Breast epithelium (tissue), 4 donors: Measurements from ENCODE around the gene RNF123. TPM values are rescaled to one million over a fixed set of nuclear protein-coding genes. Genes with fewer than 3 reads are reported as not detected.

Source experiments
- DNase-seq, 2 donors: peaks; one replicate each; pipeline ENCODE4 v3.0.0-alpha.2; 2019; ENCODE audit warnings: low spot score in 2 of 2
- H3K27ac ChIP-seq, 2 donors: fragments of 200-600 bp; sonication (generic) in 1 of 2; one replicate each; pipeline ENCODE4 v1.5.1; 2016 to 2019; ENCODE audit warnings: mild to moderate bottlenecking in 1 of 2
- H3K27me3 ChIP-seq, 2 donors: fragments of 200-600 bp; sonication (generic) in 1 of 2; one replicate each; pipeline versions ENCODE4 v1.5.1 to v1.6.0; 2017 to 2019; ENCODE audit warnings: control low read depth in 1 of 2, mild to moderate bottlenecking in 1 of 2
- H3K36me3 ChIP-seq: fragments of 200-600 bp; one replicate; pipeline ENCODE4 v1.5.1; 2019
- H3K4me1 ChIP-seq, 2 donors: fragments of 200-600 bp; sonication (generic); one replicate each; pipeline ENCODE4 v1.5.1; 2016 to 2019; ENCODE audit warnings: control low read depth in 1 of 2
- H3K4me3 ChIP-seq, 3 donors: fragments of 200-600 bp; sonication (generic); 1 replicate in 2 of 3; 2 replicates in 1 of 3; pipeline ENCODE4 v1.5.1; 2016 to 2019; ENCODE audit warnings: mild to moderate bottlenecking in 3 of 3, moderate library complexity in 2 of 3
- H3K9me3 ChIP-seq, 2 donors: fragments of 200-600 bp; sonication (generic) in 1 of 2; one replicate each; pipeline ENCODE4 v1.5.1; 2016 to 2019; ENCODE audit warnings: control low read depth in 1 of 2
- POLR2A ChIP-seq: fragments of 450-650 bp; IDR thresholded peaks from one replicate; pipeline ENCODE4 v1.6.1; 2016; ENCODE audit warnings: antibody characterized with exemption, mild to moderate bottlenecking, moderate library complexity
- POLR2AphosphoS5 ChIP-seq, 3 donors: sonication (generic); formaldehyde crosslinking; IDR thresholded peaks; one replicate each; pipeline ENCODE4 v1.6.1; 2017; ENCODE audit warnings: antibody characterized with exemption in 3 of 3
- intact Hi-C: fragments of 100-400 bp; cut with DNase I; formaldehyde crosslinking; loops from one replicate; pipeline ENCODE4 v1.15.1; 2023; ENCODE audit warnings: low total_unique reads
- total RNA-seq, 3 donors: library from RNA; depleted of rRNA; stranded (reverse); fragments of >200 nt; gene quantifications; one replicate each; pipeline ENCODE4 v1.1.0, GENCODE V29; 2016
- TF ChIP-seq, protein P1 (sequence below), 3 donors: fragments of 450-650 bp; IDR thresholded peaks; one replicate each; pipeline ENCODE4 v1.5.1; 2016 to 2017; ENCODE audit warnings: antibody characterized with exemption in 3 of 3, mild to moderate bottlenecking in 3 of 3, moderate library complexity in 3 of 3

RNF123 gene
- total RNA-seq, 3 donors from 2014 or later, result 22.1 to 29.8 (median 26.2) TPM

DNA sequence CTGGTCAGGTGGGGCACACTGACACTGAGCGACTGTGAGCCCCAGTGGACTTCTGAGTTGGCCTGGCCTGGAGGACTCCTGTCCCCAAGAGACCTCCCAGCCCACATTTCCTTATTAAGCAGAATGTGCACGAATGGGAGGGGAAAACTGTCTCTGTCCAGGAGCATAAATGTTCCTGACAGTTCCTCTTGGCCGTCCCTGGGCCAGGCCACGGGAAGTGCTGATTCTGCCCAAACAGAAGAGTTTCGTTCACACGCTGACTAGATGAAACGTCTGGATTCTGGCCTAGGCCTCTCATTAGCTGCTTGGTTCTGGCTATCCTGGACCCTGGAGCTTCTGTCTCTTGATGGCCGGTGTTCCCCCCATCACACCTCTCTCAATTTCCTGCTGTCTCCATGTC, 44.7 kb upstream of the RNF123 start:
- Histone ChIP-seq H3K4me1 (no peaks in the 10 kb centered on the region), H3K27ac (no peak overlapping the region), H3K36me3 (no peaks in the 10 kb centered on the region), H3K4me3 (no peak overlapping the region), H3K27me3 (no peaks in the 10 kb centered on the region), H3K9me3 (no peaks in the 10 kb centered on the region)
- DNase-seq, result no peak
- intact Hi-C loops, result no loop called here
- TF ChIP-seq POLR2A, result no peak
- TF ChIP-seq, protein P1, sequence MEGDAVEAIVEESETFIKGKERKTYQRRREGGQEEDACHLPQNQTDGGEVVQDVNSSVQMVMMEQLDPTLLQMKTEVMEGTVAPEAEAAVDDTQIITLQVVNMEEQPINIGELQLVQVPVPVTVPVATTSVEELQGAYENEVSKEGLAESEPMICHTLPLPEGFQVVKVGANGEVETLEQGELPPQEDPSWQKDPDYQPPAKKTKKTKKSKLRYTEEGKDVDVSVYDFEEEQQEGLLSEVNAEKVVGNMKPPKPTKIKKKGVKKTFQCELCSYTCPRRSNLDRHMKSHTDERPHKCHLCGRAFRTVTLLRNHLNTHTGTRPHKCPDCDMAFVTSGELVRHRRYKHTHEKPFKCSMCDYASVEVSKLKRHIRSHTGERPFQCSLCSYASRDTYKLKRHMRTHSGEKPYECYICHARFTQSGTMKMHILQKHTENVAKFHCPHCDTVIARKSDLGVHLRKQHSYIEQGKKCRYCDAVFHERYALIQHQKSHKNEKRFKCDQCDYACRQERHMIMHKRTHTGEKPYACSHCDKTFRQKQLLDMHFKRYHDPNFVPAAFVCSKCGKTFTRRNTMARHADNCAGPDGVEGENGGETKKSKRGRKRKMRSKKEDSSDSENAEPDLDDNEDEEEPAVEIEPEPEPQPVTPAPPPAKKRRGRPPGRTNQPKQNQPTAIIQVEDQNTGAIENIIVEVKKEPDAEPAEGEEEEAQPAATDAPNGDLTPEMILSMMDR (IDR thresholded peaks at IDR 0.05), result no peak
- no peak for TF ChIP-seq POLR2AphosphoS5 (IDR thresholded peaks at IDR 0.05)

DNA sequence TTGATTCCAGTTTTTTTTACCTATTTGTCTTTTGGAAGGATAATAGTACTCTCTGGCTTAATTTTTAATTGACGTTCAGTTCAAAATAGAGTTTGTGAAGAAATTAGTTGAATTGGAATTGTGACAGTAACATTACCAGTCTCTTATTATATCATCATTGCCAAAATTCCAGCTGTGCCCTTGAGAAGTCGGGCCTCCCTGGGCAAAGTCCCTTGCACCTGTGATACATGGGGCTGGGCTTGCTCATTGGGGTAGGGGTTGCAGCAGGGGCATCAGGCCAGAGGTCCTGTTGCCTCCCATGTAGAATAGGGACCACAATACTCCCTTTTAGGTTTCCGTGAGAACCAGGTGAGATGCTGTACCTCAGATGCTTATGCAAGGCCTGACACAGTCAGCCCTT, 43.1 kb upstream of the RNF123 start:
- intact Hi-C loops, result no loop called here
- no peak overlapping the region for H3K27ac ChIP-seq
- no peaks in the 10 kb centered on the region for H3K36me3 ChIP-seq
- TF ChIP-seq, protein P1 (IDR thresholded peaks at IDR 0.05), result no peak
- no peak for TF ChIP-seq POLR2AphosphoS5 (IDR thresholded peaks at IDR 0.05)
- TF ChIP-seq POLR2A, result no peak
- no peaks in the 10 kb centered on the region for H3K4me1 ChIP-seq
- no peak for DNase-seq
- H3K4me3 ChIP-seq, result no peak overlapping the region
- no peaks in the 10 kb centered on the region for H3K27me3 ChIP-seq
- H3K9me3 ChIP-seq, result no peaks in the 10 kb centered on the region

DNA sequence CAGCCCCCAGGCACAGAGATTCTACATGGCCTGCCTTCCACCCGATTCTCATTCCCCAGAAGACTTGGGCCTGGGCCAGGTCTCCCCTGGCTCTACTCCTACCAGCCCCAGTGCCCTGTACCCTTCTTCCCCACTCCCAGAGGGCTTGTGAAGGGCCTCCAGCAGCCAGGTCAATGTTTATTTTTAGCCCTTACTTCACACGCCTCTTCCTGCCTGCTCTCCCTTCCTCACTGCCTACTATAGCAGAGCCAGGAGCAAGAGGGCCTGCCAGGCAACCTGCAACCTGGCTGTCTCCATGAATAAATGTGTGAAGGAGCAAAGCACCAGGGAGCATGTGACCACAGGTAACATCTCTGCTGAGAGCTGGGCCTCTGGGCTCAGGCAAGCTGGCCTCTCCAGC, 41.6 kb upstream of the RNF123 start:
- H3K9me3 ChIP-seq, result no peaks in the 10 kb centered on the region
- H3K27ac ChIP-seq, result no peak overlapping the region
- no peaks in the 10 kb centered on the region for H3K4me1 ChIP-seq
- no peak for DNase-seq
- TF ChIP-seq POLR2AphosphoS5 (IDR thresholded peaks at IDR 0.05) (no peak), POLR2A (no peak)
- TF ChIP-seq, protein P1 (IDR thresholded peaks at IDR 0.05), result no peak
- H3K4me3 ChIP-seq, result no peak overlapping the region
- no peaks in the 10 kb centered on the region for H3K27me3 ChIP-seq
- no peaks in the 10 kb centered on the region for H3K36me3 ChIP-seq
- intact Hi-C loops, result no loop called here

DNA sequence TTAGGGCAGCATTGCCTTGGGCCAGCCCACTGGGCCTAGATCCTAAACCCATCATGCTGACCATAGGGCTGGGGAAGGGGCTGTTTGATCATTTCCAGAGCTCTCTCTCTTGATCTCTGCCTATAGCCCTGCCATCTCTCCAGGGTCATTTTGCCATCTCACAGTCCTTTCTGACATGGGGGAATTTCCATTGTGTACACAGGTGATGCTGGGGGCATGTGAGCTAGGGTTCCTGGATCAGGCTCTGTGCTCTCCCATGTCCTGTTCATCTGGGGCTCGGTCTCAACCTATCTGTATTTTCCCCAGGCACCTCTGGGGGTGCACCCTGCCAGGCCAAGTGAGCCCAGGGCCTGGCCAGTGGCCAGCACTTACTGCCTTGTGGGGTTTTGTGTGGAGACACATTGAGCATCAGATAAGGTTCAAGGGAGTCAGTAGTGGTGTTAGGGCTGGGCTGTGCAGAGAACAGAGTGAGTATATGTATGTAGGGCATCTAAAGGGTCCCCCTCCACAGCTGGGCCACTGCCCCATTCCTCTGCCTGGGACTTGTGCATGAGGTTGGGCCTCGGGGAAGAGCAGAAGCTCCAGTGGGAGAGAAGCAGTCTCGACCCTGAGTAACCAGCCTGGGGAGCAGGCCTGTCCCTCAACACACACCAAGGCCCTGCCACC, 40.9 kb upstream of the RNF123 start:
- Histone ChIP-seq H3K36me3 (no peaks in the 10 kb centered on the region), H3K27me3 (no peaks in the 10 kb centered on the region), H3K4me3 (no peak overlapping the region), H3K9me3 (no peaks in the 10 kb centered on the region), H3K27ac (no peak overlapping the region), H3K4me1 (no peaks in the 10 kb centered on the region)
- DNase-seq, result no peak
- intact Hi-C loops, result no loop called here
- TF ChIP-seq POLR2A (no peak), POLR2AphosphoS5 (IDR thresholded peaks at IDR 0.05) (no peak)
- TF ChIP-seq, protein P1 (IDR thresholded peaks at IDR 0.05), result no peak

DNA sequence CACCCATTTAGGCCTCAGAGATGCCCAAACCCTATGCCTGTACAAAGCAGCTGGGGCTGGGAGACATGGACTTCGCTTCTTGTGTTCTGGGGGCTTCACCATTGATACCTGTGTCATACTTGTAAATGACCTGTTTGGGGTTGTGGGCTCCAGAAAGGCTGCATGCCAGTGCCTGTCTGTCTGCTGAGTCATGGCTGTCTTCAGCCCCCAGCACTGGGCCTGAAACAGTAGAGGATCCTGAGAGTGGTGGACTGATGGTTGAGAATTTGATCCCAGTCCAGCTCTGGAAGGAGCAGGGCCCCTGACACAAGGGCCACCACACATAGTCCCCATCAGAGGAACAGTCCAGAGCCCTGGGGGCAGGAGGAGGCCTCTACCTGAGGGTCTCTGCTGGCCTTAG, 39.8 kb upstream of the RNF123 start:
- H3K9me3 ChIP-seq, result no peaks in the 10 kb centered on the region
- intact Hi-C loops, result no loop called here
- no peak for DNase-seq
- TF ChIP-seq, protein P1 (IDR thresholded peaks at IDR 0.05), result no peak
- TF ChIP-seq POLR2AphosphoS5 (IDR thresholded peaks at IDR 0.05) (no peak), POLR2A (no peak)
- no peaks in the 10 kb centered on the region for H3K36me3 ChIP-seq
- no peaks in the 10 kb centered on the region for H3K27me3 ChIP-seq
- H3K4me1 ChIP-seq, result no peaks in the 10 kb centered on the region
- H3K27ac ChIP-seq, result no peak overlapping the region
- no peak overlapping the region for H3K4me3 ChIP-seq
